ENCODE results near the gene AIM2.
"Not testable (repeated sequence)": the region's sequence is repeated elsewhere in the genome, so short reads cannot be mapped to it uniquely, and the experiment has no call there.

The AIM2 gene

GRCh38 chr1:159079525-159079924 is 3.0 kb upstream of the AIM2 start:
- DNase-seq (ENCODE audit: low read depth, low spot score), result no peak

- no peak for DNase-seq (ENCODE audit: low read depth, low spot score)
These were observed 775 bp upstream of the AIM2 start for GRCh38 chr1:159077120-159077961.

GRCh38 chr1:159071970-159072582 is 4.5 kb downstream of the AIM2 start:
- peak; percentile 28 for DNase-seq (ENCODE audit: low read depth, low spot score)

GRCh38 chr1:159068886-159069285 is 7.7 kb downstream of the AIM2 start:
- no peak for DNase-seq (ENCODE audit: low read depth, low spot score)

- no peak for DNase-seq (ENCODE audit: low read depth, low spot score)
These were observed 8.6 kb downstream of the AIM2 start for GRCh38 chr1:159067699-159068621.

- no peak for DNase-seq (ENCODE audit: low read depth, low spot score)
These were observed 10.5 kb downstream of the AIM2 start for GRCh38 chr1:159066108-159066507.

GRCh38 chr1:159065106-159065505 is 11.5 kb downstream of the AIM2 start:
- no peak for DNase-seq (ENCODE audit: low read depth, low spot score)

GRCh38 chr1:159058751-159059150 is 17.8 kb downstream of the AIM2 start:
- DNase-seq (ENCODE audit: low read depth, low spot score), result no peak

- no peak for DNase-seq (ENCODE audit: low read depth, low spot score)
These were observed 20.4 kb downstream of the AIM2 start for GRCh38 chr1:159056069-159056698.

- no peak for DNase-seq (ENCODE audit: low read depth, low spot score)
These were observed 21.4 kb downstream of the AIM2 start for GRCh38 chr1:159055181-159055641.

- DNase-seq (ENCODE audit: low read depth, low spot score), result no peak
These were observed 22.1 kb downstream of the AIM2 start for GRCh38 chr1:159054427-159054826.

- no peak for DNase-seq (ENCODE audit: low read depth, low spot score)
These were observed 25.1 kb downstream of the AIM2 start for GRCh38 chr1:159051436-159051835.

- DNase-seq (ENCODE audit: low read depth, low spot score), result not testable (repeated sequence)
These were observed 30.1 kb downstream of the AIM2 start for GRCh38 chr1:159046486-159046885.

- no peak for DNase-seq (ENCODE audit: low read depth, low spot score)
These were observed 35.5 kb downstream of the AIM2 start for GRCh38 chr1:159040893-159041724.

- DNase-seq (ENCODE audit: low read depth, low spot score), result no peak
These were observed 36.4 kb downstream of the AIM2 start for GRCh38 chr1:159040206-159040605.

- no peak for DNase-seq (ENCODE audit: low read depth, low spot score)
These were observed 45.6 kb downstream of the AIM2 start for GRCh38 chr1:159030877-159031447.

GRCh38 chr1:159030311-159030710 is 46.3 kb downstream of the AIM2 start:
- DNase-seq (ENCODE audit: low read depth, low spot score), result no peak

GRCh38 chr1:159026841-159027240 is 49.7 kb downstream of the AIM2 start:
- not testable (repeated sequence) for DNase-seq (ENCODE audit: low read depth, low spot score)

- DNase-seq (ENCODE audit: low read depth, low spot score), result no peak
These were observed 51.5 kb downstream of the AIM2 start for GRCh38 chr1:159025043-159025442.

GRCh38 chr1:159023723-159024122 is 52.8 kb downstream of the AIM2 start:
- no peak for DNase-seq (ENCODE audit: low read depth, low spot score)

Data from smooth muscle cell of the brain vasculature (primary cell).